HepG2 (cell line): ENCODE results near the gene CEP83. TPM values are rescaled to one million over a fixed set of nuclear protein-coding genes. Genes with fewer than 3 reads are reported as not detected.

Experiments
- ATAC-seq: fragments of 200-7000 bp; cut with Tn5 transposase; 3 replicates; pipeline ENCODE4 v1.9.1; 2020; ENCODE audit warnings: mild to moderate bottlenecking, moderate library complexity
- BruUV-seq: library from RNA; stranded (reverse); fragments of 400-500 nt; replicated peaks from 2 replicates; lab custom pipeline; 2021; lab: Mats Ljungman, UMichigan
- CTCF ChIA-PET: fragments of 300-600 bp; formaldehyde crosslinking; extraction: SDS; loops from one replicate; lab custom pipeline; 2021; ENCODE audit warnings: low total read pairs, inconsistent platforms, low intra/inter-chr PET ratio; lab: Yijun Ruan, JAX
- POLR2A ChIA-PET: fragments of 350-600 bp; sonication (Branson Sonifier 250); formaldehyde crosslinking; loops from one replicate; lab custom pipeline; 2020; ENCODE audit warnings: antibody characterized with exemption, inconsistent platforms; lab: Yijun Ruan, JAX
- DNase-seq: peaks from one replicate; pipeline ENCODE4 v3.0.0-alpha.2; 2015; ENCODE audit warnings: low spot score
- FAIRE-seq: peaks from 3 replicates; lab custom pipeline; 2011; peaks lifted over from hg19 to GRCh38; lab: Jason Lieb, UNC
- H2AFZ ChIP-seq: one replicate; pipeline ENCODE4 v1.6.1; 2011; ENCODE audit warnings: low read length, inconsistent platforms
- H3K27ac ChIP-seq: fragments of 300-600 bp; 3 replicates; pipeline ENCODE4 v1.8.0; 2011; ENCODE audit warnings: mixed run types, mild to moderate bottlenecking, mixed read lengths, low read length, inconsistent platforms; ENCODE audit not compliant: insufficient read depth; ENCODE audit errors: extremely low read length
- H3K27me3 ChIP-seq, 2 experiments: fragments of 200-600 bp in 1 of 2; 2 replicates in 1 of 2; 3 replicates in 1 of 2; pipeline versions ENCODE4 v1.6.0 to v1.8.0; 2011; ENCODE audit warnings: low read length in 2 of 2, mild to moderate bottlenecking in 2 of 2, moderate library complexity in 2 of 2, inconsistent platforms in 1 of 2; ENCODE audit not compliant: insufficient read depth in 2 of 2, control insufficient read depth in 1 of 2
- H3K36me3 ChIP-seq, 2 experiments: fragments of 200-600 bp in 1 of 2; replicated peaks in 1 of 2; 2 replicates in 1 of 2; 3 replicates in 1 of 2; pipeline versions ENCODE4 v1.5.1 to v1.8.0; 2011; ENCODE audit warnings: low read length in 2 of 2, inconsistent platforms in 1 of 2; ENCODE audit not compliant: insufficient read depth in 2 of 2, control insufficient read depth in 1 of 2
- H3K4me1 ChIP-seq: 2 replicates; pipeline ENCODE4 v1.5.1; 2012; ENCODE audit warnings: low read length, inconsistent platforms; ENCODE audit not compliant: insufficient read depth
- H3K4me2 ChIP-seq: 2 replicates; pipeline ENCODE4 v1.6.0; 2011; ENCODE audit warnings: low read depth, low read length, inconsistent platforms
- H3K4me3 ChIP-seq, 3 experiments: fragments of 200-600 bp in 1 of 3; sonication (generic), shearing (Covaris generic) in 1 of 3; replicated peaks in 1 of 3; 2 replicates each; pipeline ENCODE4 v1.5.1; 2011 to 2016; ENCODE audit warnings: low read length in 3 of 3, inconsistent platforms in 2 of 3, low read depth in 2 of 3, mild to moderate bottlenecking in 2 of 3, control low read depth in 1 of 3, mixed read lengths in 1 of 3; ENCODE audit not compliant: insufficient read depth in 1 of 3
- H3K79me2 ChIP-seq: one replicate; pipeline ENCODE4 v1.6.1; 2011; ENCODE audit warnings: low read length, inconsistent platforms; ENCODE audit not compliant: insufficient read depth
- H3K9ac ChIP-seq: 2 replicates; pipeline ENCODE4 v1.6.0; 2011; ENCODE audit warnings: mild to moderate bottlenecking, low read depth, low read length, inconsistent platforms; ENCODE audit not compliant: insufficient read depth
- H3K9me3 ChIP-seq: 2 replicates; pipeline ENCODE4 v1.5.1; 2012; ENCODE audit warnings: mild to moderate bottlenecking, low read length
- H4K20me1 ChIP-seq: 2 replicates; pipeline ENCODE4 v1.6.0; 2011; ENCODE audit warnings: inconsistent platforms, mild to moderate bottlenecking, low read length, moderate library complexity; ENCODE audit not compliant: insufficient read depth
- ZNF644 ChIP-seq: IDR thresholded peaks from 2 replicates; pipeline ENCODE4 v1.6.1; 2016; ENCODE audit warnings: low read depth
- ZNF7 ChIP-seq: IDR thresholded peaks from 2 replicates; pipeline ENCODE4 v1.6.1; 2016; ENCODE audit warnings: missing biosample characterization, missing genetic modification reagents
- WGBS: methylation state at CpG from one replicate; pipeline ENCODE4 v1.1.6; 2017; ENCODE audit warnings: low lambda C conversion rate; 5-methylcytosine and 5-hydroxymethylcytosine counted together
- in situ Hi-C: cut with HindIII; loops from 2 replicates; pipeline ENCODE4 v1.10.0; 2017; ENCODE audit warnings: low pct_unique_long_range_greater_than_20kb; ENCODE audit not compliant: extremely low pct_ligation_motif_present
- intact Hi-C: fragments of 100-400 bp; cut with micrococcal nuclease; formaldehyde crosslinking; loops from one replicate; pipeline ENCODE4 v1.10.0; 2022; ENCODE audit not compliant: unreplicated experiment
- polyA plus RNA-seq, 8 experiments: library from polyadenylated mRNA; depleted of rRNA in 3 of 8; stranded (reverse) in 7 of 8; unstranded in 1 of 8; fragments of >200 nt; fragmentation: Illumina TruSeq in 4 of 8; extraction: Trizol in 4 of 8; gene quantifications; 2 replicates each; pipeline versions ENCODE4 v1.2.1 to v1.2.3, GENCODE V29; 2011 to 2016; ENCODE audit warnings: low read depth in 4 of 8, missing spikeins in 1 of 8, mixed read lengths in 1 of 8; ENCODE audit not compliant: insufficient read depth in 1 of 8
- total RNA-seq, 5 experiments: library from RNA; depleted of rRNA; stranded (reverse); fragments of >200 nt; fragmentation: Illumina TruSeq; extraction: Trizol; gene quantifications; 2 replicates each; pipeline ENCODE4 v1.2.3, GENCODE V29; 2016; ENCODE audit warnings: low read depth in 1 of 5
- TF ChIP-seq, protein P1 (sequence below): sonication (generic); formaldehyde crosslinking; IDR thresholded peaks from 2 replicates; pipeline ENCODE4 v1.5.1; 2020; ENCODE audit warnings: mild to moderate bottlenecking, missing genetic modification reagents, borderline replicate concordance
- TF ChIP-seq, protein P2 (sequence below): IDR thresholded peaks from 2 replicates; pipeline ENCODE4 v1.6.1; 2016; ENCODE audit warnings: low read depth, control low read depth

CEP83 gene
- total and polyA plus RNA-seq, 2 of the 13 experiments (the other 11 are each of a cell fraction or from before 2014, with no cell fraction given): 6.2 to 19.2 TPM

DNA sequence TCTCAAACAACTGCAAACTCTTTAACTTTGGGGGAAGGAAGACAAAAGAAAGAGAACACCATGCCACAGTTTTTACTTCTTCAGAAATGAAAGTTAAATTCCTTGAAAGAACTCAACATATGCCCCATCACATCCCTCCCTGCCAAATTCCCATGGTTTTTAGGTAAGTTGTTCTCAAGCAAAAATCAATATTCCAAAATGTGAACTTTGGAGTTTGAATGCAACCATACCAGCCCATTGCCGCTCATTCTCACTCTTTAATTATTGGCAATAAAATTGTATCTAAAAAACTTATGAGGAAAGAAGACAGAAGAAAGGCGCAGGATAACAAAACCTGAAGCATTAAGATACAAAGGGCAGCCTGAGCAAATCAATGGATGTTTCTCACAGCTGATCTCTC is 31.8 kb upstream of the CEP83 start (continued):
- TF ChIP-seq, protein P1, sequence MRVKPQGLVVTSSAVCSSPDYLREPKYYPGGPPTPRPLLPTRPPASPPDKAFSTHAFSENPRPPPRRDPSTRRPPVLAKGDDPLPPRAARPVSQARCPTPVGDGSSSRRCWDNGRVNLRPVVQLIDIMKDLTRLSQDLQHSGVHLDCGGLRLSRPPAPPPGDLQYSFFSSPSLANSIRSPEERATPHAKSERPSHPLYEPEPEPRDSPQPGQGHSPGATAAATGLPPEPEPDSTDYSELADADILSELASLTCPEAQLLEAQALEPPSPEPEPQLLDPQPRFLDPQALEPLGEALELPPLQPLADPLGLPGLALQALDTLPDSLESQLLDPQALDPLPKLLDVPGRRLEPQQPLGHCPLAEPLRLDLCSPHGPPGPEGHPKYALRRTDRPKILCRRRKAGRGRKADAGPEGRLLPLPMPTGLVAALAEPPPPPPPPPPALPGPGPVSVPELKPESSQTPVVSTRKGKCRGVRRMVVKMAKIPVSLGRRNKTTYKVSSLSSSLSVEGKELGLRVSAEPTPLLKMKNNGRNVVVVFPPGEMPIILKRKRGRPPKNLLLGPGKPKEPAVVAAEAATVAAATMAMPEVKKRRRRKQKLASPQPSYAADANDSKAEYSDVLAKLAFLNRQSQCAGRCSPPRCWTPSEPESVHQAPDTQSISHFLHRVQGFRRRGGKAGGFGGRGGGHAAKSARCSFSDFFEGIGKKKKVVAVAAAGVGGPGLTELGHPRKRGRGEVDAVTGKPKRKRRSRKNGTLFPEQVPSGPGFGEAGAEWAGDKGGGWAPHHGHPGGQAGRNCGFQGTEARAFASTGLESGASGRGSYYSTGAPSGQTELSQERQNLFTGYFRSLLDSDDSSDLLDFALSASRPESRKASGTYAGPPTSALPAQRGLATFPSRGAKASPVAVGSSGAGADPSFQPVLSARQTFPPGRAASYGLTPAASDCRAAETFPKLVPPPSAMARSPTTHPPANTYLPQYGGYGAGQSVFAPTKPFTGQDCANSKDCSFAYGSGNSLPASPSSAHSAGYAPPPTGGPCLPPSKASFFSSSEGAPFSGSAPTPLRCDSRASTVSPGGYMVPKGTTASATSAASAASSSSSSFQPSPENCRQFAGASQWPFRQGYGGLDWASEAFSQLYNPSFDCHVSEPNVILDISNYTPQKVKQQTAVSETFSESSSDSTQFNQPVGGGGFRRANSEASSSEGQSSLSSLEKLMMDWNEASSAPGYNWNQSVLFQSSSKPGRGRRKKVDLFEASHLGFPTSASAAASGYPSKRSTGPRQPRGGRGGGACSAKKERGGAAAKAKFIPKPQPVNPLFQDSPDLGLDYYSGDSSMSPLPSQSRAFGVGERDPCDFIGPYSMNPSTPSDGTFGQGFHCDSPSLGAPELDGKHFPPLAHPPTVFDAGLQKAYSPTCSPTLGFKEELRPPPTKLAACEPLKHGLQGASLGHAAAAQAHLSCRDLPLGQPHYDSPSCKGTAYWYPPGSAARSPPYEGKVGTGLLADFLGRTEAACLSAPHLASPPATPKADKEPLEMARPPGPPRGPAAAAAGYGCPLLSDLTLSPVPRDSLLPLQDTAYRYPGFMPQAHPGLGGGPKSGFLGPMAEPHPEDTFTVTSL: no peak

DNA sequence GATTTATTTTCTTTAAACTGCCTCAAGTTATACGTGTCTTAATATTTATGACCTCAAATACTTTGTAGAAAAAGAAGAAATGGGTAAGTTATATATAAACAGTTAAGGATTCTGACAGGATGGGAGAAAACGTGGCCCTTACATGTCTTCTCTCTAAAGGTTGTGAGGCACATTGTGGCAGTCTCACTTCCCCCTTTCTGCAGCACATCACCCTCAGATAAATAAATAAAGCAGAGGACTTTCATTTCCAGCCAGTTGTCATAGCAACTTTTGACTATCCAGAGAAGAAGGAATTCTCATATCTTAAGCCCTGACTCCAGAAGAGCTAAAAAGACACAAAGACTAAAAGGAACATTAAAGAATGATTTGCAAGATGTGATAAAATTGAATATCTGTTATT is 28.8 kb upstream of the CEP83 start:
- H3K9ac ChIP-seq: no peak overlapping the region
- no peak for TF ChIP-seq ZNF7 (CRISPR knock-in tag)
- TF ChIP-seq, protein P2, sequence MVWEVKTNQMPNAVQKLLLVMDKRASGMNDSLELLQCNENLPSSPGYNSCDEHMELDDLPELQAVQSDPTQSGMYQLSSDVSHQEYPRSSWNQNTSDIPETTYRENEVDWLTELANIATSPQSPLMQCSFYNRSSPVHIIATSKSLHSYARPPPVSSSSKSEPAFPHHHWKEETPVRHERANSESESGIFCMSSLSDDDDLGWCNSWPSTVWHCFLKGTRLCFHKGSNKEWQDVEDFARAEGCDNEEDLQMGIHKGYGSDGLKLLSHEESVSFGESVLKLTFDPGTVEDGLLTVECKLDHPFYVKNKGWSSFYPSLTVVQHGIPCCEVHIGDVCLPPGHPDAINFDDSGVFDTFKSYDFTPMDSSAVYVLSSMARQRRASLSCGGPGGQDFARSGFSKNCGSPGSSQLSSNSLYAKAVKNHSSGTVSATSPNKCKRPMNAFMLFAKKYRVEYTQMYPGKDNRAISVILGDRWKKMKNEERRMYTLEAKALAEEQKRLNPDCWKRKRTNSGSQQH (CRISPR knock-in tag): no peak
- no peak for TF ChIP-seq ZNF644
- no peak overlapping the region for H3K4me2 ChIP-seq
- FAIRE-seq (no peak), DNase-seq (no peak), ATAC-seq (no peak)
- H4K20me1 ChIP-seq: no peaks in the 10 kb centered on the region
- CTCF ChIA-PET: no interaction called here
- H2AFZ ChIP-seq: no peak overlapping the region
- no peak overlapping the region for H3K27ac ChIP-seq
- H3K9me3 ChIP-seq: no peaks in the 10 kb centered on the region
- in situ Hi-C loops: no loop called here
- no TSS peak for BruUV-seq
- 6% methylated on average over 2 of the region's 2 CpGs for WGBS
- H3K4me1 ChIP-seq: no peaks in the 10 kb centered on the region
- no peaks in the 10 kb centered on the region for H3K79me2 ChIP-seq
- H3K4me3 ChIP-seq: no peak overlapping the region
- POLR2A ChIA-PET: no interaction called here
- no peaks in the 10 kb centered on the region for H3K27me3 ChIP-seq
- intact Hi-C loops: loop anchor here (5.0 kb wide), 1 partner anchor 44 kb away; no protein-coding TSS in a partner anchor
- no peaks in the 10 kb centered on the region for H3K36me3 ChIP-seq
